Measurements from ENCODE around the gene PIRT. TPM values are rescaled to one million over a fixed set of nuclear protein-coding genes. Genes with fewer than 3 reads are reported as not detected.

The PIRT gene
- total and polyA plus RNA-seq, 2 donors (not counting 1 experiment from before 2014, with no cell fraction given), result not detected

DNA sequence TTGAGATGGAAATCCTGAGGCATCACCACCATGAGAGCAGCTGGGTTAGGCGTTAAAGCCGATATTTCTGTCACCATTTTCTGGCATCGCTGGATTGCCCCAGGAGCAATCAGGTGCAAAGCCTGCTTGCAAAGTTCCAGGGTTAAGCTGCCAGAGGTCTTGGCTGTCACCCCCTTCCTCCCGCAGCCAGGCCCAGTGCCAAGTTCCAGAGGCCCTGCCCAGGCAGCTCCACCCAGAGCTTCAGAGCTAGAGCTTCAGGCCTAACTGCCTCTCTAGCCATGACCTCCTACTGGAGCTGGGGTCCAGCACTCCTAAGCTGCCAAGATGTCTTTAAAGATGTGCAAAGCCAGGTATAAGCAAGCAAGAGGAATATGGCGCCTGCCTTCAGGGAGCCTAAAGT, 25.2 kb downstream of the PIRT start:
- H4K20me1 ChIP-seq (ENCODE audit: control insufficient read depth, insufficient read depth, low read length, poor library complexity, severe bottlenecking), result no peaks in the 10 kb centered on the region
- no peaks in the 10 kb centered on the region for H3K4me1 Mint-ChIP-seq
- DNase-seq (no peak), ATAC-seq (ENCODE audit: low read depth) (no peak)
- H3K27me3 ChIP-seq (replicated peaks in 1 of 4; ENCODE audit: control extremely low read depth in 1 of 4, control insufficient read depth in 3 of 4, insufficient read depth in 4 of 4, low read length in 3 of 4), result no peaks in the 10 kb centered on the region
- intact Hi-C loops (cut with micrococcal nuclease), result no loop called here
- H3K27ac ChIP-seq (ENCODE audit: low read length in 2 of 2), result no peak overlapping the region
- TF ChIP-seq EZH2 (IDR thresholded peaks at IDR 0.05; ENCODE audit: borderline replicate concordance, insufficient read depth, low read depth, low read length, poor library complexity, severe bottlenecking), result no peak
- TF ChIP-seq, protein P1, sequence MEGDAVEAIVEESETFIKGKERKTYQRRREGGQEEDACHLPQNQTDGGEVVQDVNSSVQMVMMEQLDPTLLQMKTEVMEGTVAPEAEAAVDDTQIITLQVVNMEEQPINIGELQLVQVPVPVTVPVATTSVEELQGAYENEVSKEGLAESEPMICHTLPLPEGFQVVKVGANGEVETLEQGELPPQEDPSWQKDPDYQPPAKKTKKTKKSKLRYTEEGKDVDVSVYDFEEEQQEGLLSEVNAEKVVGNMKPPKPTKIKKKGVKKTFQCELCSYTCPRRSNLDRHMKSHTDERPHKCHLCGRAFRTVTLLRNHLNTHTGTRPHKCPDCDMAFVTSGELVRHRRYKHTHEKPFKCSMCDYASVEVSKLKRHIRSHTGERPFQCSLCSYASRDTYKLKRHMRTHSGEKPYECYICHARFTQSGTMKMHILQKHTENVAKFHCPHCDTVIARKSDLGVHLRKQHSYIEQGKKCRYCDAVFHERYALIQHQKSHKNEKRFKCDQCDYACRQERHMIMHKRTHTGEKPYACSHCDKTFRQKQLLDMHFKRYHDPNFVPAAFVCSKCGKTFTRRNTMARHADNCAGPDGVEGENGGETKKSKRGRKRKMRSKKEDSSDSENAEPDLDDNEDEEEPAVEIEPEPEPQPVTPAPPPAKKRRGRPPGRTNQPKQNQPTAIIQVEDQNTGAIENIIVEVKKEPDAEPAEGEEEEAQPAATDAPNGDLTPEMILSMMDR (IDR thresholded peaks at IDR 0.05), result no peak
- H3K4me3 Mint-ChIP-seq, result no peak overlapping the region
- H3K4me3 ChIP-seq (ENCODE audit: control extremely low read depth in 1 of 5, extremely low read depth in 1 of 5, insufficient read depth in 1 of 5, low read depth in 2 of 5, low read length in 4 of 5), result no peak overlapping the region
- no peaks in the 10 kb centered on the region for H3K36me3 ChIP-seq (replicated peaks in 1 of 2; ENCODE audit: control extremely low read depth in 1 of 2, control insufficient read depth in 1 of 2, extremely low read depth in 1 of 2, insufficient read depth in 2 of 2, low read length in 1 of 2)
- CTCF ChIA-PET, result no interaction called here
- no peak overlapping the region for H3K4me2 ChIP-seq (replicated peaks; ENCODE audit: low read depth, low read length, poor library complexity, severe bottlenecking)
- H3K27me3 Mint-ChIP-seq, result peaks cover 5% of the 10 kb centered on the region
- no peak overlapping the region for H2AFZ ChIP-seq (ENCODE audit: insufficient read depth, low read depth, low read length, poor library complexity, severe bottlenecking)
- POLR2A ChIA-PET, result no interaction called here
- no peak overlapping the region for H3K27ac Mint-ChIP-seq
- no peaks in the 10 kb centered on the region for H3K9me3 Mint-ChIP-seq (ENCODE audit: insufficient read depth)
- no peaks in the 10 kb centered on the region for H3K4me1 ChIP-seq (ENCODE audit: control insufficient read depth in 2 of 2, insufficient read depth in 2 of 2, low read length in 2 of 2)
- H3K79me2 ChIP-seq (ENCODE audit: control insufficient read depth, insufficient read depth, low read length), result no peaks in the 10 kb centered on the region
- 58% methylated on average over 5 of the region's 5 CpGs for WGBS (ENCODE audit: insufficient coverage)
- H3K9me3 ChIP-seq (ENCODE audit: control extremely low read depth in 1 of 3, control insufficient read depth in 2 of 3, insufficient read depth in 1 of 3, low read length in 2 of 3), result no peaks in the 10 kb centered on the region
- no peak overlapping the region for H3K9ac ChIP-seq (ENCODE audit: low read length)

GRCh38 chr17:10809605-10810004, 28.3 kb downstream of the PIRT start:
- CTCF ChIA-PET, result no interaction called here
- Histone ChIP-seq H3K79me2 (ENCODE audit: control insufficient read depth, insufficient read depth, low read length) (no peaks in the 10 kb centered on the region), H3K9ac (ENCODE audit: low read length) (no peak overlapping the region), H4K20me1 (ENCODE audit: control insufficient read depth, insufficient read depth, low read length, poor library complexity, severe bottlenecking) (no peaks in the 10 kb centered on the region), H3K4me1 (ENCODE audit: control insufficient read depth in 2 of 2, insufficient read depth in 2 of 2, low read length in 2 of 2) (no peaks in the 10 kb centered on the region), H3K4me3 (ENCODE audit: control extremely low read depth in 1 of 5, extremely low read depth in 1 of 5, insufficient read depth in 1 of 5, low read depth in 2 of 5, low read length in 4 of 5) (no peak overlapping the region), H3K27ac (ENCODE audit: low read length in 2 of 2) (no peak overlapping the region), H2AFZ (ENCODE audit: insufficient read depth, low read depth, low read length, poor library complexity, severe bottlenecking) (no peak overlapping the region), H3K36me3 (replicated peaks in 1 of 2; ENCODE audit: control extremely low read depth in 1 of 2, control insufficient read depth in 1 of 2, extremely low read depth in 1 of 2, insufficient read depth in 2 of 2, low read length in 1 of 2) (no peaks in the 10 kb centered on the region), H3K9me3 (ENCODE audit: control extremely low read depth in 1 of 3, control insufficient read depth in 2 of 3, insufficient read depth in 1 of 3, low read length in 2 of 3) (no peaks in the 10 kb centered on the region), H3K4me2 (replicated peaks; ENCODE audit: low read depth, low read length, poor library complexity, severe bottlenecking) (no peak overlapping the region), H3K27me3 (replicated peaks in 1 of 4; ENCODE audit: control extremely low read depth in 1 of 4, control insufficient read depth in 3 of 4, insufficient read depth in 4 of 4, low read length in 3 of 4) (no peaks in the 10 kb centered on the region)
- TF ChIP-seq, protein P1 (IDR thresholded peaks at IDR 0.05), result no peak
- TF ChIP-seq EZH2 (IDR thresholded peaks at IDR 0.05; ENCODE audit: borderline replicate concordance, insufficient read depth, low read depth, low read length, poor library complexity, severe bottlenecking), result no peak
- Mint-ChIP-seq H3K4me3 (no peak overlapping the region), H3K9me3 (ENCODE audit: insufficient read depth) (no peaks in the 10 kb centered on the region), H3K27me3 (peaks cover 5% of the 10 kb centered on the region), H3K4me1 (no peaks in the 10 kb centered on the region), H3K27ac (no peak overlapping the region)
- 97% methylated on average over 4 of the region's 4 CpGs for WGBS (ENCODE audit: insufficient coverage)
- DNase-seq, result no peak
- intact Hi-C loops (cut with micrococcal nuclease), result no loop called here
- POLR2A ChIA-PET, result no interaction called here
- no peak for ATAC-seq (ENCODE audit: low read depth)

Data from B cell (primary cell).